Liver (tissue), 9 donors: ENCODE data around the gene PHETA1. TPM values are rescaled to one million over a fixed set of nuclear protein-coding genes. Genes with fewer than 3 reads are reported as not detected.

Experiments used
- DNase-seq: peaks from one replicate; pipeline ENCODE4 v3.0.0-alpha.2; 2017; ENCODE audit warnings: low spot score
- H3K27ac ChIP-seq, 2 donors: one replicate each; pipeline ENCODE4 v1.7.0; 2013; ENCODE audit warnings: inconsistent platforms in 2 of 2, low read length in 2 of 2, control low read depth in 1 of 2, low read depth in 1 of 2, mild to moderate bottlenecking in 1 of 2
- H3K27me3 ChIP-seq, 4 donors: one replicate each; pipeline versions ENCODE4 v1.6.1 to v1.7.0; 2013; ENCODE audit warnings: low read length in 3 of 4, inconsistent platforms in 1 of 4, mild to moderate bottlenecking in 1 of 4, moderate library complexity in 1 of 4; ENCODE audit not compliant: control insufficient read depth in 4 of 4, insufficient read depth in 4 of 4
- H3K36me3 ChIP-seq, 4 donors: one replicate each; pipeline versions ENCODE4 v1.6.1 to v1.7.0; 2013; ENCODE audit warnings: low read length in 3 of 4, mild to moderate bottlenecking in 3 of 4, low read depth in 1 of 4, moderate library complexity in 1 of 4; ENCODE audit not compliant: control insufficient read depth in 4 of 4, insufficient read depth in 3 of 4
- H3K4me1 ChIP-seq, 4 donors: one replicate each; pipeline versions ENCODE4 v1.6.1 to v1.7.0; 2013; ENCODE audit warnings: low read length in 3 of 4, mild to moderate bottlenecking in 3 of 4, moderate library complexity in 1 of 4; ENCODE audit not compliant: control insufficient read depth in 4 of 4, insufficient read depth in 4 of 4
- H3K4me3 ChIP-seq, 3 donors: one replicate each; pipeline versions ENCODE4 v1.6.1 to v1.7.0; 2013; ENCODE audit warnings: low read length in 3 of 3, control low read depth in 1 of 3, low read depth in 1 of 3, mild to moderate bottlenecking in 1 of 3
- H3K9ac ChIP-seq, 2 donors: one replicate each; pipeline ENCODE4 v1.7.0; 2013; ENCODE audit warnings: low read length in 2 of 2, mild to moderate bottlenecking in 2 of 2, moderate library complexity in 2 of 2, control low read depth in 1 of 2, low read depth in 1 of 2
- H3K9me3 ChIP-seq, 4 donors: one replicate each; pipeline versions ENCODE4 v1.6.1 to v1.7.0; 2013; ENCODE audit warnings: low read length in 3 of 4; ENCODE audit not compliant: control insufficient read depth in 4 of 4
- EGR1 ChIP-seq, 2 donors: IDR thresholded peaks; 2 replicates each; pipeline ENCODE4 v1.6.1; 2016 to 2018; ENCODE audit warnings: antibody characterized with exemption in 2 of 2, low read depth in 2 of 2
- FOXA1 ChIP-seq: IDR thresholded peaks from 2 replicates; pipeline ENCODE4 v1.6.1; 2016; ENCODE audit warnings: antibody characterized with exemption
- FOXA2 ChIP-seq: IDR thresholded peaks from 2 replicates; pipeline ENCODE4 v1.6.1; 2016; ENCODE audit warnings: antibody characterized with exemption
- GABPA ChIP-seq, 2 donors: IDR thresholded peaks in 1 of 2; conservative IDR thresholded peaks in 1 of 2; 2 replicates each; pipeline ENCODE4 v1.6.1; 2016; ENCODE audit warnings: antibody characterized with exemption in 2 of 2, mild to moderate bottlenecking in 1 of 2, moderate library complexity in 1 of 2
- JUND ChIP-seq, 2 donors: IDR thresholded peaks; 2 replicates each; pipeline ENCODE4 v1.6.1; 2016; ENCODE audit warnings: antibody characterized with exemption in 2 of 2
- NR2F2 ChIP-seq: IDR thresholded peaks from 2 replicates; pipeline ENCODE4 v1.6.1; 2016; ENCODE audit warnings: antibody characterized with exemption
- RAD21 ChIP-seq, 2 donors: IDR thresholded peaks; 2 replicates each; pipeline ENCODE4 v1.6.1; 2016; ENCODE audit warnings: antibody characterized with exemption in 2 of 2, mild to moderate bottlenecking in 2 of 2
- SP1 ChIP-seq: IDR thresholded peaks from 2 replicates; pipeline ENCODE4 v1.6.1; 2018; ENCODE audit warnings: antibody characterized with exemption, mild to moderate bottlenecking
- TAF1 ChIP-seq: conservative IDR thresholded peaks from 2 replicates; pipeline ENCODE4 v1.6.1; 2016; ENCODE audit warnings: antibody characterized with exemption, mild to moderate bottlenecking
- YY1 ChIP-seq: IDR thresholded peaks from 2 replicates; pipeline ENCODE4 v1.6.1; 2016; ENCODE audit warnings: antibody characterized with exemption, mild to moderate bottlenecking
- WGBS: extraction: QIAGEN DNeasy Blood & Tissue Kit; methylation state at CpG from one replicate; pipeline ENCODE4 v1.1.7; 2013; 5-methylcytosine and 5-hydroxymethylcytosine counted together
- polyA plus RNA-seq, 2 donors: library from polyadenylated mRNA; stranded (reverse) in 1 of 2; unstranded in 1 of 2; fragments of 200-250 nt in 1 of 2; fragments of >200 nt in 1 of 2; fragmentation: Nextera tagmentation in 1 of 2; extraction: Ambion mirVana in 1 of 2; gene quantifications; one replicate each; pipeline versions ENCODE4 v1.2.1 to v1.2.3, GENCODE V29; 2013 to 2015
- total RNA-seq, 2 donors: library from RNA; depleted of rRNA; stranded (reverse); fragments of >200 nt; gene quantifications; one replicate each; pipeline ENCODE4 v1.2.3, GENCODE V29; 2014
- TF ChIP-seq, protein P1 (sequence below): IDR thresholded peaks from 2 replicates; pipeline ENCODE4 v1.6.1; 2016; ENCODE audit warnings: antibody characterized with exemption
- TF ChIP-seq, protein P2 (sequence below): IDR thresholded peaks from 2 replicates; pipeline ENCODE4 v1.6.1; 2016; ENCODE audit warnings: antibody characterized with exemption
- TF ChIP-seq, protein P3 (sequence below): IDR thresholded peaks from 2 replicates; pipeline ENCODE4 v1.6.1; 2016; ENCODE audit warnings: antibody characterized with exemption
- TF ChIP-seq, protein P4 (sequence below): fragments of 150-350 bp; IDR thresholded peaks from 2 replicates; pipeline ENCODE4 v1.5.1; 2017; ENCODE audit warnings: improper control_type of control experiment, low read depth, low read length; ENCODE audit not compliant: missing input control
- donor health status: healthy.
- donor health status: healthy.
- donor health status: healthy.
- donor health status: healthy.
- donor health status: healthy.

Gene PHETA1
- total and polyA plus RNA-seq, 4 donors: 2.4 to 5.7 (median 3.9) TPM

DNA sequence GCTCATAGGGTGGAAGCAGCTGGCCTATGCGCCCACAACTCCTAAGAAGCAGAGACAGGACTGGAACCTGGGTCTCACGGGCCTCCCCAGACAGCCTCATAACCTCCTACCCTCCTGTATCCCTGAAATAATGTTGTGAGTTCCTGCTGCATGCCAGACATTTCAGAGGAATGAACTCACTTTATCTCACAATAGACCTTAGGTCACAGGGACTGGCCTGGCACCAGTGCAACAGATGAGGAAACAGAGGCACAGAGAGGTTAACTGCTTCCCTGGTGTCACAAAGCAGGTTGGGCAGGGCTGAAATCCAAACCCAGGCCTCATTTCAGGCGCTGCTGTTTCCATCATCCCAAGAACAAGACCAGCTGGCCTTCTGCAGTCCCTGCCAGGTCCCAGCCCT, 5.3 kb downstream of the PHETA1 start:
- Histone ChIP-seq H3K9me3 (no peaks in the 10 kb centered on the region), H3K27me3 (no peaks in the 10 kb centered on the region), H3K4me3 (no peak overlapping the region), H3K36me3 (no peaks in the 10 kb centered on the region), H3K27ac (peak overlapping the region in 1 of 2 donors; percentile 44), H3K9ac (no peak overlapping the region), H3K4me1 (peaks cover 20 to 60% (median 44%) of the 10 kb centered on the region in 4 donors)
- 91% methylated on average over 3 of the region's 3 CpGs for WGBS
- no peak for TF ChIP-seq FOXA2
- TF ChIP-seq, protein P1, sequence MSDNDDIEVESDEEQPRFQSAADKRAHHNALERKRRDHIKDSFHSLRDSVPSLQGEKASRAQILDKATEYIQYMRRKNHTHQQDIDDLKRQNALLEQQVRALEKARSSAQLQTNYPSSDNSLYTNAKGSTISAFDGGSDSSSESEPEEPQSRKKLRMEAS: no peak
- TF ChIP-seq FOXA1: no peak
- no peak for TF ChIP-seq NR2F2
- no peak for TF ChIP-seq YY1
- no peak for TF ChIP-seq SP1
- no peak for TF ChIP-seq EGR1 (IDR thresholded peaks at IDR 0.05; ENCODE audit: low read depth in 2 of 2)
- TF ChIP-seq RAD21 (IDR thresholded peaks at IDR 0.05): no peak
- TF ChIP-seq TAF1: no peak
- TF ChIP-seq, protein P2, sequence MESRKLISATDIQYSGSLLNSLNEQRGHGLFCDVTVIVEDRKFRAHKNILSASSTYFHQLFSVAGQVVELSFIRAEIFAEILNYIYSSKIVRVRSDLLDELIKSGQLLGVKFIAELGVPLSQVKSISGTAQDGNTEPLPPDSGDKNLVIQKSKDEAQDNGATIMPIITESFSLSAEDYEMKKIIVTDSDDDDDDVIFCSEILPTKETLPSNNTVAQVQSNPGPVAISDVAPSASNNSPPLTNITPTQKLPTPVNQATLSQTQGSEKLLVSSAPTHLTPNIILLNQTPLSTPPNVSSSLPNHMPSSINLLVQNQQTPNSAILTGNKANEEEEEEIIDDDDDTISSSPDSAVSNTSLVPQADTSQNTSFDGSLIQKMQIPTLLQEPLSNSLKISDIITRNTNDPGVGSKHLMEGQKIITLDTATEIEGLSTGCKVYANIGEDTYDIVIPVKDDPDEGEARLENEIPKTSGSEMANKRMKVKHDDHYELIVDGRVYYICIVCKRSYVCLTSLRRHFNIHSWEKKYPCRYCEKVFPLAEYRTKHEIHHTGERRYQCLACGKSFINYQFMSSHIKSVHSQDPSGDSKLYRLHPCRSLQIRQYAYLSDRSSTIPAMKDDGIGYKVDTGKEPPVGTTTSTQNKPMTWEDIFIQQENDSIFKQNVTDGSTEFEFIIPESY: no peak
- no peak for TF ChIP-seq GABPA (IDR thresholded peaks at IDR 0.05 in 1 of 2, conservative IDR thresholded peaks at IDR 0.05 in 1 of 2)
- TF ChIP-seq, protein P3, sequence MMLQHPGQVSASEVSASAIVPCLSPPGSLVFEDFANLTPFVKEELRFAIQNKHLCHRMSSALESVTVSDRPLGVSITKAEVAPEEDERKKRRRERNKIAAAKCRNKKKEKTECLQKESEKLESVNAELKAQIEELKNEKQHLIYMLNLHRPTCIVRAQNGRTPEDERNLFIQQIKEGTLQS: no peak
- DNase-seq: no peak

DNA sequence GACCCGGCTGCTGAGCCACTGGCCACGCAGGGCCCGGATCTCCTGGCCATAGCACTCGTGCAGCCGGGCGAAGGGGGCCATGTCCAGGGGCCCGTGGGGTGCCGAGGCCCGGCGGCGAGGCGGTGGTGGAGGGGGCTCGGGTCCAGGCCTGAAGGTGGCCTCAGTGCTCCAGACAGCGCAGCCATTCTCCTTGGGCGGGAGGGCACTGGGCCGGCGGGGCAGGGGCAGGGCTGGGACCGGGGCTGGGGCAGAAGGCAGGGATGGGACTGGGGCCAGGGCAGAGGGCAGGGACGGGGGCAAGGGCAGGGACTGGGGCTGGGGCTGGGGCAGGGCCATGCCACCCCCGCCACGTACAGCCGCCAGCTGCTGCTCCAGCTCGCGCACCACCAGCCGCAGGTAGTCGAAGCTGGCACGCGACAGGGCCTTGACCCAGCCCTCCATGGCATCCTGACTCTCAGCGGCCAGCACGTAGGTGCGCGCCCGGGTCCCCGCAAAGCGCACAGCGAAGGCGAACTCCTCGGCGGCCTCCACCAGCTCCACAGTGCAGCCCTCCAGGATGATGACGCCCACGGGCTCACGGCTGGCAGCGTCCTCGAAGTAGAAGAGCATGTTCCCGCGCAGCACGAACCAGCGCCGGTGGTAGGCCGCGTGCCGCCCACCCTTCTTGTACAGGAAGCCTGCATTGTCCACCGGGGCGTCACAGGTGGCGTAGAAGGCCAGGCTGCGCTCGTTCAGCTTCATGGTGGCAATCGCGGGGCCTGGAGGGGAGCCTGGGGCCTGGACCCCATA, 6.0 kb downstream of the PHETA1 start:
- Histone ChIP-seq H3K4me1 (peaks cover 20 to 55% (median 38%) of the 10 kb centered on the region in 4 donors), H3K27me3 (no peaks in the 10 kb centered on the region), H3K9me3 (no peaks in the 10 kb centered on the region), H3K4me3 (no peak overlapping the region), H3K36me3 (no peaks in the 10 kb centered on the region), H3K9ac (no peak overlapping the region), H3K27ac (no peak overlapping the region)
- 94% methylated on average over 59 of the region's 59 CpGs for WGBS
- no peak for DNase-seq
- TF ChIP-seq JUND (IDR thresholded peaks at IDR 0.05) (no peak), RAD21 (IDR thresholded peaks at IDR 0.05) (no peak), FOXA1 (no peak), TAF1 (no peak)
- TF ChIP-seq, protein P4, sequence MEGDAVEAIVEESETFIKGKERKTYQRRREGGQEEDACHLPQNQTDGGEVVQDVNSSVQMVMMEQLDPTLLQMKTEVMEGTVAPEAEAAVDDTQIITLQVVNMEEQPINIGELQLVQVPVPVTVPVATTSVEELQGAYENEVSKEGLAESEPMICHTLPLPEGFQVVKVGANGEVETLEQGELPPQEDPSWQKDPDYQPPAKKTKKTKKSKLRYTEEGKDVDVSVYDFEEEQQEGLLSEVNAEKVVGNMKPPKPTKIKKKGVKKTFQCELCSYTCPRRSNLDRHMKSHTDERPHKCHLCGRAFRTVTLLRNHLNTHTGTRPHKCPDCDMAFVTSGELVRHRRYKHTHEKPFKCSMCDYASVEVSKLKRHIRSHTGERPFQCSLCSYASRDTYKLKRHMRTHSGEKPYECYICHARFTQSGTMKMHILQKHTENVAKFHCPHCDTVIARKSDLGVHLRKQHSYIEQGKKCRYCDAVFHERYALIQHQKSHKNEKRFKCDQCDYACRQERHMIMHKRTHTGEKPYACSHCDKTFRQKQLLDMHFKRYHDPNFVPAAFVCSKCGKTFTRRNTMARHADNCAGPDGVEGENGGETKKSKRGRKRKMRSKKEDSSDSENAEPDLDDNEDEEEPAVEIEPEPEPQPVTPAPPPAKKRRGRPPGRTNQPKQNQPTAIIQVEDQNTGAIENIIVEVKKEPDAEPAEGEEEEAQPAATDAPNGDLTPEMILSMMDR: no peak
